ENCODE measurements around the gene MTM1. TPM values are rescaled to one million over a fixed set of nuclear protein-coding genes. Genes with fewer than 3 reads are reported as not detected.

Gene MTM1
- total RNA-seq, 3 donors from 2014 or later, result 42.2 to 77.3 (median 56.9) TPM

- ATAC-seq (no peak), DNase-seq (no peak)
- TF ChIP-seq, protein P1, sequence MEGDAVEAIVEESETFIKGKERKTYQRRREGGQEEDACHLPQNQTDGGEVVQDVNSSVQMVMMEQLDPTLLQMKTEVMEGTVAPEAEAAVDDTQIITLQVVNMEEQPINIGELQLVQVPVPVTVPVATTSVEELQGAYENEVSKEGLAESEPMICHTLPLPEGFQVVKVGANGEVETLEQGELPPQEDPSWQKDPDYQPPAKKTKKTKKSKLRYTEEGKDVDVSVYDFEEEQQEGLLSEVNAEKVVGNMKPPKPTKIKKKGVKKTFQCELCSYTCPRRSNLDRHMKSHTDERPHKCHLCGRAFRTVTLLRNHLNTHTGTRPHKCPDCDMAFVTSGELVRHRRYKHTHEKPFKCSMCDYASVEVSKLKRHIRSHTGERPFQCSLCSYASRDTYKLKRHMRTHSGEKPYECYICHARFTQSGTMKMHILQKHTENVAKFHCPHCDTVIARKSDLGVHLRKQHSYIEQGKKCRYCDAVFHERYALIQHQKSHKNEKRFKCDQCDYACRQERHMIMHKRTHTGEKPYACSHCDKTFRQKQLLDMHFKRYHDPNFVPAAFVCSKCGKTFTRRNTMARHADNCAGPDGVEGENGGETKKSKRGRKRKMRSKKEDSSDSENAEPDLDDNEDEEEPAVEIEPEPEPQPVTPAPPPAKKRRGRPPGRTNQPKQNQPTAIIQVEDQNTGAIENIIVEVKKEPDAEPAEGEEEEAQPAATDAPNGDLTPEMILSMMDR (IDR thresholded peaks at IDR 0.05), result no peak
- H3K9me3 ChIP-seq, result no peaks in the 10 kb centered on the region
- no peaks in the 10 kb centered on the region for H3K36me3 ChIP-seq (ENCODE audit: low read depth)
- intact Hi-C loops (cut with DNase I, micrococcal nuclease), result no loop called here
- no peak overlapping the region for H3K4me3 ChIP-seq
- no peaks in the 10 kb centered on the region for H3K4me1 ChIP-seq (ENCODE audit: low read depth)
Measured at GRCh38 chrX:150529587-150529986, 38.8 kb upstream of the MTM1 start.

- H3K4me1 ChIP-seq (ENCODE audit: low read depth), result no peaks in the 10 kb centered on the region
- TF ChIP-seq, protein P1 (IDR thresholded peaks at IDR 0.05), result no peak
- ATAC-seq, result no peak
- no peaks in the 10 kb centered on the region for H3K9me3 ChIP-seq
- no peak overlapping the region for H3K4me3 ChIP-seq
- intact Hi-C loops (cut with DNase I, micrococcal nuclease), result no loop called here
- H3K36me3 ChIP-seq (ENCODE audit: low read depth), result no peaks in the 10 kb centered on the region
- no peak for DNase-seq
Measured at GRCh38 chrX:150530821-150531220, 37.6 kb upstream of the MTM1 start.

DNA sequence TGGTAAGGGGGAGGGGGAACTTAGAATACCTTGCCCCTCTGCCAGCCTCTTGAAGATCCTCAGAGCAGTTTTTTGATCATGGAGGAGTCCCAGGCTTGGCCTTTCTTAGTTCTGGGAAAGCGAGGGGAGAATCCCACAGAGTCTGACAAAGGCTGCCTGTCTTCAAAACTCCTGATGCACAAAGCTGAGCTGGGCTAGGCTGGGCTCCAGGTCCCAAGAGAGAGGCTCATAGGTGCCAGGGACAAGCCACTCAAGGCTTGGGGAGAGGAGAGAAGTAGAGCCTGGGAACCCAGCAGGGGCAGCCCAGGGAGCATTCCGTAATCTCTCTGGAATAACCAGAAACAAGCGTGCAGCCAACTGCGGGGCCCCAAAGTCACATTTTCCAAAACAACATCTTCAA, 37.0 kb upstream of the MTM1 start:
- no peaks in the 10 kb centered on the region for H3K36me3 ChIP-seq (ENCODE audit: low read depth)
- H3K9me3 ChIP-seq, result no peaks in the 10 kb centered on the region
- intact Hi-C loops (cut with DNase I, micrococcal nuclease), result no loop called here
- DNase-seq, result no peak
- TF ChIP-seq, protein P1 (IDR thresholded peaks at IDR 0.05), result no peak
- H3K4me3 ChIP-seq, result no peak overlapping the region
- no peak for ATAC-seq
- no peaks in the 10 kb centered on the region for H3K4me1 ChIP-seq (ENCODE audit: low read depth)

DNA sequence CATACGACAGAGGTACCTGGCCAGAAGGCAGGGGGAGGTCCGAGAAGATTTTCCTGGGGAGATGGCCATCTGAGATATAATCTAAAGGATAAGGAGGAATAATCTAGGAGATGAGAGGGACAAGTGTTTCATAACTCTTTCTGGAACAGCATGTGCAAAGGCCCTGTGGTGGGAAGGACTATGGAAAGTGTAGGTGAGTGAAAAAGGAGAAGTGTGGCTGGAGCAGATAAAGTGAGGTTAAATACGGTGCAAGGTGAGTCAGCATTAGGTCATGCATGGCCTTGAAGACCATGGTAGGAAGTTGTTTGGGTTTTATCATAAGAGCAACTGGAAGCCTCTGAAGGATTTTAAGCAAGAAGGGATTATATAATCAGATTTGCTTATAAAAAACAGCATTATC, 34.6 kb upstream of the MTM1 start:
- H3K4me3 ChIP-seq, result no peak overlapping the region
- TF ChIP-seq, protein P1 (IDR thresholded peaks at IDR 0.05), result no peak
- no peak for DNase-seq
- no peaks in the 10 kb centered on the region for H3K4me1 ChIP-seq (ENCODE audit: low read depth)
- intact Hi-C loops (cut with DNase I, micrococcal nuclease), result no loop called here
- H3K9me3 ChIP-seq, result no peaks in the 10 kb centered on the region
- no peaks in the 10 kb centered on the region for H3K36me3 ChIP-seq (ENCODE audit: low read depth)
- no peak for ATAC-seq

- peak; percentile 32 for ATAC-seq
Measured at GRCh38 chrX:150536455-150537116, 31.8 kb upstream of the MTM1 start.

More at GRCh38 chrX:150536455-150537116, 31.8 kb upstream of the MTM1 start:
- Histone ChIP-seq H3K4me1 (ENCODE audit: low read depth) (no peaks in the 10 kb centered on the region), H3K36me3 (ENCODE audit: low read depth) (no peaks in the 10 kb centered on the region), H3K9me3 (no peaks in the 10 kb centered on the region), H3K4me3 (no peak overlapping the region)
- intact Hi-C loops (cut with DNase I, micrococcal nuclease), result no loop called here
- DNase-seq, result no peak
- TF ChIP-seq, protein P1 (IDR thresholded peaks at IDR 0.05), result no peak

Data from mucosa of descending colon (tissue), 3 donors.